GM12872 (cell line): Measurements from ENCODE around the gene C10orf143.

Experiments used
- CTCF ChIP-seq: IDR thresholded peaks from 3 replicates; pipeline ENCODE4 v1.5.1; 2011; ENCODE audit warnings: low read depth, mild to moderate bottlenecking, low read length, moderate library complexity; ENCODE audit not compliant: insufficient read depth

Gene C10orf143

GRCh38 chr10:130048081-130048480, 62.5 kb downstream of the C10orf143 start:
- TF ChIP-seq CTCF, result no peak

- no peak for TF ChIP-seq CTCF
Observed at GRCh38 chr10:130047336-130047735, 63.3 kb downstream of the C10orf143 start.

GRCh38 chr10:130046591-130046990, 64.0 kb downstream of the C10orf143 start:
- no peak for TF ChIP-seq CTCF

- no peak for TF ChIP-seq CTCF
Observed at GRCh38 chr10:130045801-130046321, 64.8 kb downstream of the C10orf143 start.

GRCh38 chr10:130045091-130045652, 65.5 kb downstream of the C10orf143 start:
- no peak for TF ChIP-seq CTCF

- TF ChIP-seq CTCF, result no peak
Observed at GRCh38 chr10:130044067-130045061, 66.3 kb downstream of the C10orf143 start.

GRCh38 chr10:130043491-130043890, 67.1 kb downstream of the C10orf143 start:
- TF ChIP-seq CTCF, result no peak
